Forelimb muscle (tissue), 1 donor: ENCODE results near the gene STAT4. TPM values are rescaled to one million over a fixed set of nuclear protein-coding genes. Genes with fewer than 3 reads are reported as not detected.

Experiments used
- DNase-seq: peaks from one replicate; pipeline ENCODE4 v3.0.0-alpha.2; 2013; ENCODE audit warnings: low read depth
- polyA plus RNA-seq: library from polyadenylated mRNA; unstranded; fragments of 120-200 nt; gene quantifications from one replicate; pipeline ENCODE4 v1.2.1, GENCODE V29; 2013; ENCODE audit not compliant: insufficient read length

The STAT4 gene
- polyA plus RNA-seq, 1 donor, result 1.7 TPM

GRCh38 chr2:191083540-191083939 is 67.3 kb downstream of the STAT4 start:
- DNase-seq, result no peak

GRCh38 chr2:191082321-191082720 is 68.5 kb downstream of the STAT4 start:
- DNase-seq, result no peak

- no peak for DNase-seq
Observed at GRCh38 chr2:191081411-191082155, 69.2 kb downstream of the STAT4 start.

GRCh38 chr2:191078165-191078867 is 72.5 kb downstream of the STAT4 start:
- DNase-seq, result no peak

DNA sequence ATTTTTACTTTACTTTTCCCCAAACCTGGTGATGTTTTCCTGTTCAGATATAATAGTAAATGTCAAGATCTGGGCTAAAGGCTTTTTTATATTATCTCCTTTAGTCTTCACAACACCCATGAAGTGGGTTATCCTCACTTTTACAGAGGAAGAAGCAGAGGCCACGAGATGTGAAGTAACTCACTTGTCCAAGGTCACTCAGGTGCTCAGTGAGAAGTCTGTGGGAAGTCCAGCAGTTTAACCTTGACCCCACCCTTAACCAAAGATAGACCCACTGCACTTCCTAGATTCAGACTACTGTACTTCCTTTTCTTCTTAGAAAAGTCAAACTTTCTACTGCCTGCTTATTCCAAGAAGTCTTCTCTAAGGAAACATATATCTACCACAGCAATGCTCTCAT is 80.5 kb downstream of the STAT4 start:
- DNase-seq, result no peak

DNA sequence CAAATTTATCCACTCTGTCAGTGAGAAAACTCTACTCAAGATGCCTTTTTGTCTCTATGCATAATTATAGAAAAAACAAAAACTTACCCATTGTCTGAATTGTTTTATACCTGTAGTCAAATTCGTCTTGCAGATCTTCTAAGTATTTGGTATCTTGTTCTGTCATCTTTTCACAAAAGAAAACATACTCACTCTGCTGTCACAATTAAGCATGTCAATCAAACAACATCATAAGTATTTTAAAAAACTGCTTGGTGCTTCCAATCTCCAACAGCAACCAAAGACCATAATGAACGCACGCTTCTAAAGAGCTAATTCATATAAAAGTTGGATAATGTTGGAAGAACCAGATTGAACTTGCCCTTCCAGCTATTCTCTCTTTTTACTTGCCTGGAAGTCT is 81.2 kb downstream of the STAT4 start:
- no peak for DNase-seq

DNA sequence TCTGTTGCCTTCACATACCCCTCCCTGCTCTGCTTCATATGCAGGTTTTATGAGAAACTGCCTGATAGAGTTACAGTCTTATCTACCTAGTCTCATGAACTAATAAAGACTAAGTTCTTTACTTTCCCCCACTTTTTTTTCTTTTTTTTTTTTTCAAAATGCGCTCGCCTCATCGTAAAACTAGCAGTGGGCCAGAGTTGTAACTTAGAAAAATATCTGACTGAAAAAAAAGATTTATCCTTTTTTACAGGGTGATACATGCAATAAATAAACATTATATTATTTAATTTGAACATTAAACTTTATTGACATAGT is 83.9 kb downstream of the STAT4 start:
- no peak for DNase-seq

DNA sequence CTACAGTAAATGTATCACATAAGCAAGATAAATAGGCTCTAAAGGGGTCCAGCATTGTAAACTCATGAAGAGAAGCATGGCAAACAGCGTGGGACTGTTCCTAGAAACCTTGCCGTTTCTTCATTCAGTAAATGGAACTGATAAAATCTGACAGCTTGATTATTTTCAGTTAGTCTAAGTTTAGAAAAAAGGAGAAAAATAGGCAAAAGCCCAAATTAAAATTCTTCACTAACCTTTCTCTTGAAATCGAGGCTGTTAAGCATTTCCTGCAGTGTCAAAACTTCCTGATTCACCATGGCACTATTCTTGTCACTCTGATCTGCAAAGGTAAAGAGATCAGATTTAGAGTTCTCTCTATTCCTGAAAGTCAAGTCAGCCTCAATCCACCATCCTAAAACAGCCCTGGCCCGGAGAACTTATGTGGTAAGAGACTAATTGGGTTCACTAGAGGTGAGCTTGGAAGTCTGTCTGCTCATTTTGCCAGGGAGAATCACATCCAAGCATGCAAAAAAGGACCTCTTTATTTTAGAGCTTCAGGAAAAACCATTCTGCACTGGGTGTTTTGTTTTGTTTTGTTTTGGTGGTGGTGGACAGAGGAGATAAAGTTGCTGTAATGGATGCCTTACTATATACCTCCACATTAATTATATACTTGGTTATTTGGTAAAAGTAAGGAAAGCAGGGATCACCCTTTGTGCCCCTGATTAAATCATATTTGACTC is 84.4 kb downstream of the STAT4 start:
- no peak for DNase-seq

- DNase-seq, result no peak
Observed at GRCh38 chr2:191065785-191066184, 85.0 kb downstream of the STAT4 start.

DNA sequence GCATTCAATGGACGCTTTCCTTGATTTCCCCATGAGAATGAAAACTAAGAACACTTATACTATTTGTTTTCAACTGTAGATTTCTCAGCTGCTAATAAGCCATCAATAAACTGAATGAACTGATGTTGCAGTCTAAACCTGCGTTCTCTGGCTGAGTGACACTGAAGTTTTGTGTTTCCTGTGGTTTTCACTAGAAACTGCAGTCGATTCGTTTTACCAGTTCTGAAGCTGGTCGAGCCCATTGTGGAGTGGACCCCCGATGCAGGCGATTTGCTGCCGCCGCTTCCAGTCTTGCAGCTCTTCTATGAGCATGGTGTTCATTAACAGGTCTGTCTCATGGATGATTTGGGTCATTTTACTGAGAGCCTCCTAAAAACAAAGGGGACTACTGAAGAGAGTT is 86.2 kb downstream of the STAT4 start:
- DNase-seq, result no peak

DNA sequence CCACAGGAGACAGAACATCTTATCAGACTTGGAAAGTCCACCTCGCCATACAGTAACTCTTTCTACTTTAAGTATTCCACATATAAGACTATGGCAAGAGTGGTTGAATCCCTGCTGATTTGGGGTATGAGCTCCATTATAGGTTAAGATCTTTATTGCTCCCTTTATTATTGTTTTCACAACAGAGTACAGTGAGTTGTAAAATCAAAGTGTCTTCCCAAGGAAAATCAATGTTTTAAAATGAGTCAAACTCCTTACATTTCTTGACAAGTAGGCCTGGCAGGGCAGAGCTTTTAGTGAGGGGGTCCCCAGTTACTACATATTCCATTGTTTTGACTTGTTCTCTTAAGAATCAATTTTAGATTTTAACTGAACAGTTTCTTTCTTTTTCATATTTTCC is 87.2 kb downstream of the STAT4 start:
- DNase-seq, result no peak

DNA sequence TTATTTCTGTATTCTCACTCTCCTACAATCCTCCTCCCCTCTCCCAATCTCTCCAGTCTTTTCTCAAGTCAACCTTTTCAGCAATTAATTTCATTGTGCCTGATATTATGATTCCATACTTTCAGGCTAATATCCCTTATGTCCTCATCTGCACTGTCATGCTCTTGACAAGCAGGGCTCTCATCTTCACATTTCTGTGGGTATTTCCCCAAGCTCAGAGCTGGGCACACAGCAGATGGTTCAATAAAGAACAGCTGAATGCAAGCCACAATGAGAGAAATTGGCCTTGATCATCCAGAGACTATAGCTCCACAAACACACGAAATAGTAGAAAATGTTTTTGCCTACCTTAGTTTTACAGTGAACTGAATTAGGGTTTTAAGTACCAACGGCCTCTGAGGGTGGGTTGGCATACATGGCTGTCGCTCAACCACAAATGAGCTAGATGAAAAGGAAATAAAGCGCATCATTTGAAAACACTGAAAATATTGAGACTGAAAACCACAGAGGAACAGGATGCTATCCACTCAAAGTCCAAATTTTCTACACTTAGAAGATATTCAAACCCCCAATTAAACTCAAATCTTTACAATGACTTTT is 89.3 kb downstream of the STAT4 start:
- DNase-seq, result no peak

DNA sequence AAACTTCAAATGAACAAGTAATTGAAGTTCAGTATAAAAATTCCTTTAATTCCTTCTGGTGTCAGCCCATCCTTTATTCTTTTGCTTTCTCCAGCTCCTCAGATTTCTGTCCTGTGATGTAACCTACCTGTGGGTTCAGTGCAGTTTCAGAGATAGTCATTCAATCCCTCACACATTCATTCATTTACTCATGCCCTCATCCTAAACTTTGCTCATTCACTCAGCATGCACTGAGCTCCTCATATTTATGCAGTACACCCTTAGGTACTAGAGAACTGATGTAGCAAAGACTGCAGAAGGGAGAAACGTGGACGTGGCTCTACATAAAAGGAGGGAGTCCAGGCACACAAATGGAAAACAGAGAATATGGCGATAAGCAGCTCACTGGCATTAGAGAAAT is 91.5 kb downstream of the STAT4 start:
- DNase-seq, result no peak

- no peak for DNase-seq
Observed at GRCh38 chr2:191056228-191056627, 94.6 kb downstream of the STAT4 start.

GRCh38 chr2:191053256-191053655 is 97.5 kb downstream of the STAT4 start:
- no peak for DNase-seq

DNA sequence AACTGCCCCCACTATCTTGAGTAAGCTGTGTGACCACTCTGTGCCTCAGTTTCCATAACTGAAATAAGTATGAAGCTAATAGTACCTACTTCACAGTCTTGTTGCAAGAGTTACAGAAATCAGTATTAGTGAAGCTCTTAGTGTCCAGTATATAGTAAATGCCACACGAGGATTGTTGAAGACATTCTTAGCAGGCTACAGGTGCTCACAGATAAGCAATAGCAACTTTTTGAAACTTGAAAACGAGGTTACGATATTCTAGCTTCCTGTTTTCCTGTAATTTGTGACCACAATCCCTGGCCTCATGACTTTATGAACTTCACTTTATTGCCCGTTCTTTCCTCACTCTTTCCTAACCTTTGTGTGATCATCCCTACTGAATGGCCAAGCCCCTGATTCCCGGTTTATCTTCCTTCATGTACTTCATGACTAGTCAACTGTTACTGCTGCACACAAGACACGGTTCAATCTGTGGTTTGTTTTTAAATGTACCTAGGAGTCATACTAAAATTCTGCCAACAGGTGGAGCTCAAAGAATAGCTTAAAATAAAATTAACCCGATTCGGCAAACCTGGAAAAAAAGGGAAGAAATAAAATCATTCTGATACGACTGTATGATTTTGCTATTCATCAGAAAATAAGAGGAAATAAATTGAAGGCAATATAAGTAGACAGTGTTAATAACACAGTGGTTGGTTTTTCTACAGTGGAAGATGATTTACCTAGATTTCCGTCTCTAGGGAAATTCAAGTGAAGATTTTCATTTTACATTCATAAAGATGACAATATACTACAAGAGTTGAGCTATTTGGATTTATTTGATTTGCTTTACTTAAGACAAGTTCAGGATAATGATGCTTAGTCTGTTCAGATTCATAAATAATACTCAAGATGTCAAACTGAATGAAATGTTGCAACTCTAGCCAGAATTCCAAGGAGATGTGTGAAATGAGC is 98.7 kb downstream of the STAT4 start:
- peak; percentile 38 for DNase-seq

GRCh38 chr2:191051177-191051576 is 99.6 kb downstream of the STAT4 start:
- no peak for DNase-seq

DNA sequence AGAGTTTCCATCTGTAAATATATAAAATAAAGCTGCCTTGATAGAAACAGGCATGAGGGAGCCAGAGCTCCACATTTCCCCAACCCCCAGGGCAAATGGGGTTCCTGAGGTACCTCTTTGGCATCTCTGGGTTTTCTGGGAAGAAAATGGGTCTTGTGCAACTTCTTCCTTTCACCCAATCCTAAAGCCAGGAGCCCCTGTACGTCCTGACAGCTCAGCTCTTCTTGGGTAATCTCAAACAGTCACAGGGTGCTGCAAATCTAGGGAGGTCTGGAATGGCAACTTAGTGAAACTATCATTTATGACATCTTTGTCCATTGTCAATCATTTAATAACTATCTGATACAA is 100.2 kb downstream of the STAT4 start:
- DNase-seq, result no peak

DNA sequence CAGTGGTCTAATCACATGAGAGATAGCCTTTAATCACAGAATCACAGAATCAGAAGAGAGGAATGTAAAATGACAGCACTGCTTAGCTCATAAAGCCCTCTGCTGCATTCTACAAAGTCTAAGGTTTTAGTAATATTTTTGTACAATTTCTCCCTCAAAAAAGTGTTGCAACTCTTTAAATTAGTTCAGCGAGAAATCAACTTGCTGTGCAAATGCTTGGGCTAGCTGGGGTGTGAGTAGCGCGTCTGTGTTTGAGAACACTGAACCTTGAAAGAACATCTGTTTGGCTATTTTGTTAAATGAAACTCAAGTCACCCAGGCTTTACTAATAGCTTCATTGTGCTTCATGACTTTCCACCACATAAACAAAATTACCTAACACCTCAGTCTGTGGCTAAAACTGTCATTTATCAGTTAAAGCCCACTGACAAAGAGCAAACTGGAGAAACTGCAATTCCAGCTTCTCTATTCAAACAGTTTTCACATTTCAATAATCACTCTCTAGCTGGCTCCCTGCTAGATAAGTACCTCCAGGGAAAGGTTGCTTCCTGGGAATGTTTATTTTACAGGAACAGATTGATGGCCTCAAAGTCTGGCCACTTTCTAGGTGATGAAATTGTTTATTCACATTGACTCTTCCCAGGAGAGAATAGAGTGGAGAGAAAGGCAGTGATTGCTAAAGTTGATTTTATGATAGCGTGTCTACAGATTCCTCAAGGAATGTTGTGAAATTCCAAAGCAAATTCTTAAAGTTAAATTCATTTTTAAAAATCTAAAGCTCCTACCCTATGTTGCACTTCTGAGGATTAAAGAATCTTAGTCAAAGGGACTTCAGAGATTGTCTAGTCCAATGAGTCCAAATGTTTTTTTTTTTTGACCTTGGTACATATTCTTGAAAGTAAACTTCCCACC is 100.8 kb downstream of the STAT4 start:
- peak; percentile 43 for DNase-seq

GRCh38 chr2:191048073-191048472 is 102.7 kb downstream of the STAT4 start:
- DNase-seq, result no peak
